ENCODE data around the gene C2CD4C. TPM values are rescaled to one million over a fixed set of nuclear protein-coding genes. Genes with fewer than 3 reads are reported as not detected.

C2CD4C gene
- total and polyA plus RNA-seq, 2 donors (not counting 3 experiments of a cell fraction or from before 2014, with no cell fraction given): 0.25 to 0.38 TPM

DNA sequence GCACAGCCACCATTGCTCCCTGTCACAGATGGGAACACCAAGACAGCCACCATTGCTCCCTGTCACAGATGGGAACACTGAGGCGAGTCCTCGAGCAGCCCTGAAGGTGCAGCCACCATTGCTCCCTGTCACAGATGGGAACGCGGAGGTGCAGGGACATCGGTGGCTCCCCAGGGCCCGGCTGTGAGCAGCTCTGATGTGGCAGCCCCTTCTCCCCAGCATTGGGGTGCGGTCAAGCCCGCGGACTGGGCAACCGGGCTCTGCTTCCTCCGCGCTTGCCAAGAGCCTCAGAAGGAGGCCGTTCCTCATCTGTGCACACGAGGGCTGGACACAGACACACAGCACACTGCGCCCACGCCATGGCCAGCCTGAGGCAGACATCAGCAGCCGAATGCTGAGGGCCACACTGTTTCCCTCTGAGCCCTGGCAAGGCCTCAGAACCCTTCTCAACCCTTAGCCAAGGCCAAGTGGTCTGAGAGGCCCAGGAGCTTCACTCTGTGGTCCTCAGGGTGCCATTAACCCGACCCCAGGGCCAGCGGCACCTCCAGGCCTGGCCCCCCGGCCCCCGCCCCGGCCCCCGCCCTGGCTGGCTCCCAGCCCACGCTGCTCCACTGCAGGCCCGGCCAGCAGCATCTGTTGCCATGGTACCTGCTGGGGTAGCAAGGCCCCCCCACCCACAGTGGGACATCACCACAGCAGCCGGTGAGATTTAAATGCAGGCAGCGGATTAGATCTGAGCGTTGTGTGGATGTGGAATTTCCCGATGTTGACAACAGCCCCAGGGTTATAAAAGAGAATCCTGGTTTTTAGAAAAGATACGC lies 18.4 kb downstream of the C2CD4C start:
- Histone ChIP-seq H3K36me3 (ENCODE audit: control insufficient read depth in 2 of 2, extremely low read depth in 1 of 2, insufficient read depth in 2 of 2, low read length in 2 of 2) (no peaks in the 10 kb centered on the region), H4K20me1 (replicated peaks; ENCODE audit: control insufficient read depth, extremely low read depth, insufficient read depth, low read length) (no peaks in the 10 kb centered on the region), H2AFZ (ENCODE audit: low read depth, low read length) (no peak overlapping the region), H3K4me3 (replicated peaks in 1 of 3; ENCODE audit: insufficient read depth in 1 of 3, low read depth in 1 of 3, low read length in 3 of 3) (no peak overlapping the region), H3K27ac (ENCODE audit: insufficient read depth, low read depth, low read length) (no peak overlapping the region), H3K4me2 (ENCODE audit: insufficient read depth, low read length) (no peak overlapping the region), H3K79me2 (ENCODE audit: control insufficient read depth, insufficient read depth, low read length) (no peaks in the 10 kb centered on the region), H3K9me3 (replicated peaks; ENCODE audit: control insufficient read depth, insufficient read depth, low read length) (peaks cover 2% of the 10 kb centered on the region), H3K9me1 (replicated peaks; ENCODE audit: control insufficient read depth, extremely low read depth, insufficient read depth, low read length) (no peaks in the 10 kb centered on the region), H3K4me1 (ENCODE audit: control insufficient read depth, extremely low read depth, insufficient read depth, low read length) (no peaks in the 10 kb centered on the region), H3K27me3 (ENCODE audit: control insufficient read depth in 2 of 2, insufficient read depth in 2 of 2, low read length in 2 of 2) (no peaks in the 10 kb centered on the region), H3K9ac (replicated peaks; ENCODE audit: extremely low read depth, insufficient read depth, low read length) (no peak overlapping the region)
- CTCF ChIA-PET: no interaction called here
- FAIRE-seq: no peak
- DNase-seq (ENCODE audit: low read depth, low spot score): no peak
- intact Hi-C loops (cut with micrococcal nuclease): no loop called here
- no TSS peak for BruUV-seq (replicated peaks)
- dilution Hi-C loops (cut with MboI; ENCODE audit: extremely low pct_ligation_motif_present, low sequenced_read_pairs): no loop called here
- TF ChIP-seq, protein P1, sequence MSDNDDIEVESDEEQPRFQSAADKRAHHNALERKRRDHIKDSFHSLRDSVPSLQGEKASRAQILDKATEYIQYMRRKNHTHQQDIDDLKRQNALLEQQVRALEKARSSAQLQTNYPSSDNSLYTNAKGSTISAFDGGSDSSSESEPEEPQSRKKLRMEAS (IDR thresholded peaks at IDR 0.05; ENCODE audit: insufficient read depth, insufficient read length): no peak
- TF ChIP-seq, protein P2, sequence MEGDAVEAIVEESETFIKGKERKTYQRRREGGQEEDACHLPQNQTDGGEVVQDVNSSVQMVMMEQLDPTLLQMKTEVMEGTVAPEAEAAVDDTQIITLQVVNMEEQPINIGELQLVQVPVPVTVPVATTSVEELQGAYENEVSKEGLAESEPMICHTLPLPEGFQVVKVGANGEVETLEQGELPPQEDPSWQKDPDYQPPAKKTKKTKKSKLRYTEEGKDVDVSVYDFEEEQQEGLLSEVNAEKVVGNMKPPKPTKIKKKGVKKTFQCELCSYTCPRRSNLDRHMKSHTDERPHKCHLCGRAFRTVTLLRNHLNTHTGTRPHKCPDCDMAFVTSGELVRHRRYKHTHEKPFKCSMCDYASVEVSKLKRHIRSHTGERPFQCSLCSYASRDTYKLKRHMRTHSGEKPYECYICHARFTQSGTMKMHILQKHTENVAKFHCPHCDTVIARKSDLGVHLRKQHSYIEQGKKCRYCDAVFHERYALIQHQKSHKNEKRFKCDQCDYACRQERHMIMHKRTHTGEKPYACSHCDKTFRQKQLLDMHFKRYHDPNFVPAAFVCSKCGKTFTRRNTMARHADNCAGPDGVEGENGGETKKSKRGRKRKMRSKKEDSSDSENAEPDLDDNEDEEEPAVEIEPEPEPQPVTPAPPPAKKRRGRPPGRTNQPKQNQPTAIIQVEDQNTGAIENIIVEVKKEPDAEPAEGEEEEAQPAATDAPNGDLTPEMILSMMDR (IDR thresholded peaks at IDR 0.05; ENCODE audit: extremely low read depth in 1 of 2, insufficient read depth in 1 of 2, low read depth in 1 of 2, low read length in 2 of 2): no peak
- no peak for TF ChIP-seq FOS (IDR thresholded peaks at IDR 0.05; ENCODE audit: borderline replicate concordance, insufficient read depth, low read length)
- TF ChIP-seq GATA2 (IDR thresholded peaks at IDR 0.05; ENCODE audit: insufficient read depth, insufficient read length, low read depth, low read length): no peak
- TF ChIP-seq POLR2AphosphoS5 (IDR thresholded peaks at IDR 0.05; ENCODE audit: insufficient read depth, low read depth, low read length): no peak
- no peak for TF ChIP-seq POLR2A (IDR thresholded peaks at IDR 0.05; ENCODE audit: low read depth, low read length)
- no peak for TF ChIP-seq EZH2 (IDR thresholded peaks at IDR 0.05; ENCODE audit: borderline replicate concordance, low read depth, low read length, severe bottlenecking)
- TF ChIP-seq JUN (IDR thresholded peaks at IDR 0.05; ENCODE audit: borderline replicate concordance, insufficient read depth, insufficient read length, low read depth): no peak
- no peak for TF ChIP-seq MYC (IDR thresholded peaks at IDR 0.05; ENCODE audit: low read depth, low read length)
- POLR2A ChIA-PET: no interaction called here

Data from endothelial cell of umbilical vein (primary cell).